Testis (tissue), 2 donors: ENCODE data around the gene FANCE.

Experiments used
- POLR2A ChIP-seq: fragments of 450-650 bp; IDR thresholded peaks from one replicate; pipeline ENCODE4 v1.6.1; 2017; ENCODE audit warnings: antibody characterized with exemption, mild to moderate bottlenecking, moderate library complexity
- TF ChIP-seq, protein P1 (sequence below), 3 experiments: fragments of 450-650 bp in 2 of 3; fragments of 200-600 bp in 1 of 3; sonication (generic) in 1 of 3; IDR thresholded peaks; one replicate each; pipeline ENCODE4 v1.5.1; 2016 to 2019; ENCODE audit warnings: antibody characterized with exemption in 3 of 3, mild to moderate bottlenecking in 2 of 3, moderate library complexity in 1 of 3

DNA sequence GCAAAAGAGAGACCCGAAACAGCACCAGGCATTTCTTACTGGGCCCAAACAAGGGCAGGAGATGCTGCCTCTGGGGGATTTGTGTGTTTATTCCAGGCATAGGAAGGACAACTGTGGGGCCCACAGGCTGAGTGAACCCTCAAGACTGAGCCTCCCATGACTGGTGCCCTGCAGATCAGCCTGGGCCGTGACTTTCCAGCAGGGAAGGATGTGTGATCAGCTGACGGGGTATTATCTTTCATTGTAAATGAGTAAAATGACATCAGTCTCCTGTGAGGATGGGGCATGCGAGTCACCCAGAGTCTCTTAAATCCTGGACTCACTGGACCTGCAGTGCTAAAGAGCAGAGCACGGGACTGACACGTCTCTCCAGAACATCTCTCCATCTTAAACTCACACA is 48.6 kb downstream of the FANCE start:
- TF ChIP-seq POLR2A, result no peak
- TF ChIP-seq, protein P1, sequence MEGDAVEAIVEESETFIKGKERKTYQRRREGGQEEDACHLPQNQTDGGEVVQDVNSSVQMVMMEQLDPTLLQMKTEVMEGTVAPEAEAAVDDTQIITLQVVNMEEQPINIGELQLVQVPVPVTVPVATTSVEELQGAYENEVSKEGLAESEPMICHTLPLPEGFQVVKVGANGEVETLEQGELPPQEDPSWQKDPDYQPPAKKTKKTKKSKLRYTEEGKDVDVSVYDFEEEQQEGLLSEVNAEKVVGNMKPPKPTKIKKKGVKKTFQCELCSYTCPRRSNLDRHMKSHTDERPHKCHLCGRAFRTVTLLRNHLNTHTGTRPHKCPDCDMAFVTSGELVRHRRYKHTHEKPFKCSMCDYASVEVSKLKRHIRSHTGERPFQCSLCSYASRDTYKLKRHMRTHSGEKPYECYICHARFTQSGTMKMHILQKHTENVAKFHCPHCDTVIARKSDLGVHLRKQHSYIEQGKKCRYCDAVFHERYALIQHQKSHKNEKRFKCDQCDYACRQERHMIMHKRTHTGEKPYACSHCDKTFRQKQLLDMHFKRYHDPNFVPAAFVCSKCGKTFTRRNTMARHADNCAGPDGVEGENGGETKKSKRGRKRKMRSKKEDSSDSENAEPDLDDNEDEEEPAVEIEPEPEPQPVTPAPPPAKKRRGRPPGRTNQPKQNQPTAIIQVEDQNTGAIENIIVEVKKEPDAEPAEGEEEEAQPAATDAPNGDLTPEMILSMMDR (IDR thresholded peaks at IDR 0.05), result no peak
